Upper lobe of left lung (tissue), 6 donors: ENCODE data around the gene SH2D4B. TPM values are rescaled to one million over a fixed set of nuclear protein-coding genes. Genes with fewer than 3 reads are reported as not detected.
A peak's percentile ranks its signal among the peaks of the same experiment; 100 is the strongest.

Source experiments
- ATAC-seq, 2 donors: fragments of 200-7000 bp; cut with Tn5 transposase; one replicate each; pipeline ENCODE4 v1.9.1; 2022; ENCODE audit warnings: mild to moderate bottlenecking in 2 of 2, moderate library complexity in 2 of 2; ENCODE audit not compliant: low FRiP score in 2 of 2
- DNase-seq, 2 donors: peaks; one replicate each; pipeline ENCODE4 v3.0.0-alpha.2; 2019 to 2020
- H3K27ac ChIP-seq, 4 donors: fragments of 200-600 bp; sonication (generic); one replicate each; pipeline ENCODE4 v1.5.1; 2016 to 2019
- H3K27me3 ChIP-seq, 4 donors: fragments of 200-600 bp; sonication (generic); one replicate each; pipeline ENCODE4 v1.5.1; 2017 to 2019
- H3K36me3 ChIP-seq, 4 donors: fragments of 200-600 bp; sonication (generic); one replicate each; pipeline ENCODE4 v1.5.1; 2016 to 2019
- H3K4me1 ChIP-seq, 4 donors: fragments of 200-600 bp; sonication (generic); one replicate each; pipeline ENCODE4 v1.5.1; 2018 to 2019
- H3K4me3 ChIP-seq, 4 donors: fragments of 200-600 bp; sonication (generic); one replicate each; pipeline ENCODE4 v1.5.1; 2017 to 2019; ENCODE audit warnings: mild to moderate bottlenecking in 2 of 4, moderate library complexity in 1 of 4
- H3K9me3 ChIP-seq, 4 donors: fragments of 200-600 bp; sonication (generic); one replicate each; pipeline ENCODE4 v1.5.1; 2018 to 2019
- CTCF ChIP-seq, 6 experiments: fragments of 450-650 bp in 4 of 6; fragments of 200-600 bp in 2 of 6; sonication (generic) in 2 of 6; IDR thresholded peaks; one replicate each; pipeline ENCODE4 v1.5.1; 2016 to 2019; ENCODE audit warnings: antibody characterized with exemption in 6 of 6
- EP300 ChIP-seq, 4 donors: sonication (generic); formaldehyde crosslinking; IDR thresholded peaks; one replicate each; pipeline ENCODE4 v1.5.1; 2017; ENCODE audit warnings: antibody characterized with exemption in 4 of 4, control low read depth in 2 of 4
- POLR2A ChIP-seq, 4 donors: fragments of 450-650 bp; IDR thresholded peaks; one replicate each; pipeline ENCODE4 v1.5.1; 2016 to 2017; ENCODE audit warnings: antibody characterized with exemption in 4 of 4, mild to moderate bottlenecking in 2 of 4
- POLR2AphosphoS5 ChIP-seq, 2 donors: sonication (generic); formaldehyde crosslinking; IDR thresholded peaks; one replicate each; pipeline ENCODE4 v1.5.1; 2017; ENCODE audit warnings: antibody characterized with exemption in 2 of 2
- WGBS, 2 donors: methylation state at CpG; one replicate each; pipeline ENCODE4 v1.1.5; 2017 to 2018; 5-methylcytosine and 5-hydroxymethylcytosine counted together
- total RNA-seq, 6 donors: library from RNA; depleted of rRNA in 4 of 6; stranded (reverse); fragments of >200 nt in 4 of 6; gene quantifications; one replicate each; pipeline versions ENCODE4 v1.1.0 to v1.2.1, GENCODE V29; 2016 to 2021
- donor health status: DM: no; HTN: no; CAD: no; lungs with moderate emphysema.
- donor health status: DM: no; HTN: yes; CAD: no; lungs with severe emphysema.

Gene SH2D4B
- total RNA-seq, 6 donors from 2014 or later: 0.15 to 1.0 (median 0.55) TPM; not detected in 1

GRCh38 chr10:80528185-80528700 is 9.5 kb upstream of the SH2D4B start:
- Histone ChIP-seq H3K4me3 (no peak overlapping the region), H3K27me3 (no peaks in the 10 kb centered on the region), H3K27ac (peak overlapping the region in 3 of 4 donors; percentile 45 to 82 (median 55)), H3K9me3 (no peaks in the 10 kb centered on the region), H3K4me1 (peaks cover 41 to 61% (median 45%) of the 10 kb centered on the region in 4 donors), H3K36me3 (no peaks in the 10 kb centered on the region)
- DNase-seq (peak in 1 of 2 donors; percentile 56), ATAC-seq (peak; percentile 15 to 52)
- TF ChIP-seq POLR2AphosphoS5 (IDR thresholded peaks at IDR 0.05) (no peak), CTCF (IDR thresholded peaks at IDR 0.05) (no peak), POLR2A (IDR thresholded peaks at IDR 0.05) (no peak), EP300 (IDR thresholded peaks at IDR 0.05) (no peak)
- 50 to 92% methylated on average over 2 of the region's 2 CpGs for WGBS, 2 donors

GRCh38 chr10:80528901-80529300 is 8.8 kb upstream of the SH2D4B start:
- WGBS, 2 donors: 73 to 81% methylated on average over 5 to 6 of the region's 6 CpGs
- H3K4me3 ChIP-seq: no peak overlapping the region
- peak in 1 of 2 donors; percentile 21 for DNase-seq
- no peaks in the 10 kb centered on the region for H3K27me3 ChIP-seq
- no peak for ATAC-seq
- H3K36me3 ChIP-seq: no peaks in the 10 kb centered on the region
- no peak for TF ChIP-seq EP300 (IDR thresholded peaks at IDR 0.05)
- no peak for TF ChIP-seq POLR2A (IDR thresholded peaks at IDR 0.05)
- TF ChIP-seq POLR2AphosphoS5 (IDR thresholded peaks at IDR 0.05): no peak
- no peaks in the 10 kb centered on the region for H3K9me3 ChIP-seq
- peak overlapping the region; percentile 45 to 82 (median 54) for H3K27ac ChIP-seq
- H3K4me1 ChIP-seq: peaks cover 41 to 56% (median 45%) of the 10 kb centered on the region in 4 donors

- DNase-seq (peak in 1 of 2 donors; percentile 45), ATAC-seq (peak; percentile 45 to 65)
- Histone ChIP-seq H3K4me3 (no peak overlapping the region), H3K9me3 (no peaks in the 10 kb centered on the region), H3K27me3 (no peaks in the 10 kb centered on the region), H3K27ac (peak overlapping the region; percentile 45 to 82 (median 54)), H3K36me3 (no peaks in the 10 kb centered on the region), H3K4me1 (peaks cover 38 to 49% (median 41%) of the 10 kb centered on the region in 4 donors)
- WGBS, 2 donors: 44 to 61% methylated on average over 12 of the region's 12 CpGs
- TF ChIP-seq CTCF (IDR thresholded peaks at IDR 0.05) (no peak), POLR2AphosphoS5 (IDR thresholded peaks at IDR 0.05) (no peak), EP300 (IDR thresholded peaks at IDR 0.05) (no peak), POLR2A (IDR thresholded peaks at IDR 0.05) (no peak)
These were observed 8.1 kb upstream of the SH2D4B start for GRCh38 chr10:80529604-80530003.

GRCh38 chr10:80530251-80530650 is 7.5 kb upstream of the SH2D4B start:
- Histone ChIP-seq H3K27ac (peak overlapping the region; percentile 23 to 82 (median 44)), H3K4me3 (no peak overlapping the region), H3K27me3 (no peaks in the 10 kb centered on the region), H3K36me3 (no peaks in the 10 kb centered on the region), H3K4me1 (peaks cover 37 to 47% (median 41%) of the 10 kb centered on the region in 4 donors), H3K9me3 (no peaks in the 10 kb centered on the region)
- WGBS, 2 donors: 30 to 40% methylated on average over 2 of the region's 2 CpGs
- DNase-seq (peak in 1 of 2 donors; percentile 53), ATAC-seq (peak; percentile 44 to 58)
- no peak for TF ChIP-seq POLR2A (IDR thresholded peaks at IDR 0.05)
- peak in 1 of 2 donors; percentile 14 for TF ChIP-seq POLR2AphosphoS5 (IDR thresholded peaks at IDR 0.05)
- no peak for TF ChIP-seq EP300 (IDR thresholded peaks at IDR 0.05)
- TF ChIP-seq CTCF (IDR thresholded peaks at IDR 0.05): peak; percentile 17 to 56 (median 40)

- Histone ChIP-seq H3K27ac (peak overlapping the region in 2 of 4 donors; percentile 23 to 59), H3K4me1 (peaks cover 31 to 48% (median 37%) of the 10 kb centered on the region in 4 donors), H3K4me3 (no peak overlapping the region), H3K27me3 (no peaks in the 10 kb centered on the region), H3K36me3 (no peaks in the 10 kb centered on the region), H3K9me3 (no peaks in the 10 kb centered on the region)
- DNase-seq (no peak), ATAC-seq (no peak)
- WGBS, 2 donors: 30 to 35% methylated on average over 2 of the region's 2 CpGs
- TF ChIP-seq CTCF (IDR thresholded peaks at IDR 0.05) (no peak), POLR2A (IDR thresholded peaks at IDR 0.05) (no peak), POLR2AphosphoS5 (IDR thresholded peaks at IDR 0.05) (no peak), EP300 (IDR thresholded peaks at IDR 0.05) (no peak)
These were observed 6.9 kb upstream of the SH2D4B start for GRCh38 chr10:80530816-80531215.
